Endometrial microvascular endothelial cells (primary cell): ENCODE measurements around the gene GAS7. TPM values are rescaled to one million over a fixed set of nuclear protein-coding genes. Genes with fewer than 3 reads are reported as not detected.

ENCODE experiments used
- in situ Hi-C: cut with HindIII; loops from 2 replicates; pipeline ENCODE4 v1.10.0; 2017; ENCODE audit warnings: low sequenced_read_pairs, low pct_unique_long_range_greater_than_20kb; ENCODE audit errors: inconsistent ontology term
- total RNA-seq: library from RNA; depleted of rRNA; stranded (reverse); fragments of >200 nt; gene quantifications from one replicate; pipeline ENCODE4 v1.2.3, GENCODE V29; 2015; ENCODE audit errors: inconsistent ontology term

GAS7 gene
- total RNA-seq, 1 donor from 2014 or later: not detected

DNA sequence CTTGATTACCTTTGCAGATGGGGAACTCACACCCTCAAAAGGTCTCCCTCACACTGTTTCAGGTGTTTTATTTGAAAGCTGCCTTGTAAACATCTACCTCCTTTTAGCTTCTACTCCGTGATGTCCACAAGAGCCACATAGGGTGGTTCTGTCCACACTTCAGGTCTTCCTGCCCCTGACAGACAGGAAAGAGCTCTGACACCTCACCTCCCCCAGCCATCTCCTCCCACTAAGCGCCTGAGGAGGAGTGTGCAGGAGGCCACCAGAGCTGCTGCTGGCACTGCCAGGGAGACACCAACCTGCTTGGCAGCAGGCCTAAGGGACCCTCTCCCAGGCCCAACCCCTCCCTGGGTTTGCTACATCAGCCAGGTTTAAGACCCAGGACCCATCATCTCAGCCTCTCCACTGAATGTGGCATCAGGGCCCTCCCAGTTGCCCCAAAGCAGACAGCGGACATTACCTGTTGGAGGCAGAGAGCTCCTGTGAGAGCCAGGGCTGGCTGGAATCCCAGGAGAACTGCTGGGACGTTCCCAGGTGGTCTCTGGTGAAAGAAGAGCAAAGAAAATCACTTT, 217.0 kb downstream of the GAS7 start:
- in situ Hi-C loops: no loop called here

GRCh38 chr17:9979463-9979995, 218.9 kb downstream of the GAS7 start:
- in situ Hi-C loops: no loop called here

DNA sequence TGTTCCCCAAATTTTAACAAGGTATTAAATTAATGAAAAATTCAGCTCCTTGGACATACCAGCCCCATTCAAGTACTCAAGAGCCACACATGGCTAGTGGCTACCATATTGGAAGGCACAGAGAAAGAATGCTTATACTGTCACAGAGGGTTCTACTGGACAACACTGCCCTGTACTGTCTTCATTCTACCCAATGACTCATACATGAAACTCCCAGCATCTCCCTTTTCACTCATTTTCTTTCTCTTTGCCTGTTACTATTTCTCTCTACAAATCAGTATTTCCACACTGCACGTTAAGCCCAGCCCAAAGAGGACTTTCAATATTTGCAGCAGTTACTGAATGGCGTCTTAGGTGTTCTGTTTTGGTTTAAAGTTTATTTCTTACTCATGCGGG, 221.2 kb downstream of the GAS7 start:
- in situ Hi-C loops: no loop called here

- in situ Hi-C loops: no loop called here
Measured at GRCh38 chr17:9976283-9977179, 221.9 kb downstream of the GAS7 start.

- in situ Hi-C loops: no loop called here
Measured at GRCh38 chr17:9974448-9975381, 223.7 kb downstream of the GAS7 start.

GRCh38 chr17:9973669-9974447, 224.5 kb downstream of the GAS7 start:
- in situ Hi-C loops: no loop called here

DNA sequence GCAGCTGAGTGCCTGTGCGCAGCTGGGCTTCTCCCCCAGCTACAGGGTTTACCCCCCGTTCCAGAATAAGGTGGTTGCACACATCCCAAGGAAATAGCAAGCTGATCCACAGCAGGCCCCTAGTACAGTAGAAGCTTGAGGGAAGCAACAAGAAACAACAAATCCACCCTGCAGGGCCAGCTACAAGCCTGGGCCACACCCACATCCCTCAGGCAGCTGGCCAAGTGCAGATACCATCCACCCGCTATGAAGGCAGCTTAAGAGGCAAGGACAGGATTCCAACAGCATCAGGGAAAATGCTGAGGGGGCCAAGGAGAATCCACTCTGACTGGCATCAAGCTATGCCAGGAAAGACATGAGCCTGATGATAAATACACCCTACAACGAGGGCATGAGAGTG, 226.4 kb downstream of the GAS7 start:
- in situ Hi-C loops: no loop called here

GRCh38 chr17:9969301-9969935, 229.0 kb downstream of the GAS7 start:
- in situ Hi-C loops: no loop called here

- in situ Hi-C loops: no loop called here
Measured at GRCh38 chr17:9968881-9969280, 229.5 kb downstream of the GAS7 start.

DNA sequence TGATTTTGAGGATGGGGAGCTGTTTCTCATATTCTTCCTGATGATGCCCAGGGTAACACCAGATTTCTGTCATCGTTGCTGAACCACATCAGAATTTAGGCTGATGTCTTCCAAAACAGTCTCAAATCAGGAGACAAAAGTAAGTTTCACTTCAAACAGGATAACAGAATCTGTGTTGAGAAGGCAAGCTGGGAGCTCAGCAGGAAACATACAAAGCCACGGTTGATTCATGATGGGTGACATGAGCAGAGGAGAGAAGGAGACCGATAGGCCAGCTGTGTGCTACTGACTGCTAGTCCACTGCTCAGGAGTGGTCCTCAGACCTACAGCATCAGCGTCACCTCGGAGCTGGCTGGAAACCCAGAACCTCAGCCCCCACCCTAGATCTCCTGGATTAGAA, 230.4 kb downstream of the GAS7 start:
- in situ Hi-C loops: no loop called here

- in situ Hi-C loops: no loop called here
Measured at GRCh38 chr17:9959377-9959981, 238.9 kb downstream of the GAS7 start.

GRCh38 chr17:9958586-9959281, 239.7 kb downstream of the GAS7 start:
- in situ Hi-C loops: no loop called here

DNA sequence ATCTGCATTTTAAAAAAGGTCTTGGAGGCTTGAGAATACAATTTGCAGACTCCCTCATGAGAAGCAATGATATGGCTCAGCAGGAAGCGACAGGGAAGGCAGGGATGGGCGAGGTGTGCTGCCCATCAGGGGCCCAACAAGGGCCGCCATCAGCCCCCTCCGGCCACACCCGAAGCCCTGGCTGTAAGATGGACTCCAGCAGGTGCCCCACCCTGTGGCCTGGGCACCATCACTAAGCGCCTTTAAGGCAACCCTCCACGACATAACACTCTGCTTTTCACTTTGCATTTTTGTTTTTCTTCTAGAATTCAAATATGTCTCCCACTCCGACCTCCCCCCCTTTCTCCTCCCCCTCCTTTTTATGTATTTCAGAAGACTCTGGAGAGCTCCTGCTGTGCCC, 241.2 kb downstream of the GAS7 start:
- in situ Hi-C loops: no loop called here

DNA sequence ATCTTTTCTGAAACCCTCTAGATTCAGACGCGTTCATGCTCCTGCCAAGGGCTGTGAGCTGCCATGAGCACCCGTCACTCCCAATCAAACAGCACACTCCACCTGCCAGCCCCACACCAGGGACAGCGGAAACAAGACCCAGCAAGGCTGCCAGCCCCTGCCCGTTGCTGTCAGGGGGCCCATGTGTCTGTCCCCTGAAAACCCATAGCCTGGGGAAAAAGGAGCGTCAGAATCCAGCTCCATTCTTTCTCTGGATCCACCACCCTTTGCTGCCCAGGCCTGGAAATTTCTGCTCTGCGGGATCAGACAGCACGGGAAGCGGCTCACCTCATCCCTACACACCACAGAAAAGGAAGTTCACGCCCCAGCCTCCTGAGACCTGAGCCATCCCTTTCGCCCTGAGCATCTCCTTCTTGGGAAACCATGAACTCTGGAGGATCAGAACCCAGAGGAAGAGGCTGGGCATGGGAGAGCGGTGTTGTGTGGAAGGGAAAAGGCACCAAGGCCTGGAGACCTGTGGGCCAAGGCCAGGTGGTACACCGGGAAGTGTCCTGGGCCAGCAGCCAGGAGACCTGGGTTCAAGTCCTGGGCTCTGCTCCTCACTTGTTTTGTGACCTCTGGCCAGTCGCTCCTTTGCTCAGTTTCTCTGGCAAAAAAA, 241.8 kb downstream of the GAS7 start:
- in situ Hi-C loops: no loop called here

GRCh38 chr17:9953492-9953891, 244.9 kb downstream of the GAS7 start:
- in situ Hi-C loops: no loop called here

- in situ Hi-C loops: no loop called here
Measured at GRCh38 chr17:9951803-9952202, 246.6 kb downstream of the GAS7 start.

- in situ Hi-C loops: no loop called here
Measured at GRCh38 chr17:9948928-9949327, 249.5 kb downstream of the GAS7 start.
